OCI-LY7 (cell line): ENCODE measurements around the gene SEMA4D.

ENCODE experiments used
- CTCF ChIP-seq: fragments of 200-600 bp; sonication (generic); conservative IDR thresholded peaks from 2 replicates; pipeline ENCODE4 v1.5.1; 2014; ENCODE audit warnings: mild to moderate bottlenecking, antibody characterized with exemption, low read length, moderate library complexity, mixed read lengths
- EZH2phosphoT487 ChIP-seq: fragments of 200-600 bp; sonication (generic); IDR thresholded peaks from 2 replicates; pipeline ENCODE4 v1.6.1; 2018; ENCODE audit warnings: low read depth, borderline replicate concordance, mild to moderate bottlenecking, mixed run types, antibody characterized with exemption, low read length, moderate library complexity, mixed read lengths

GRCh38 chr9:89483592-89484474 is 14.1 kb downstream of the SEMA4D start:
- TF ChIP-seq CTCF (no peak), EZH2phosphoT487 (no peak)
